ENCODE data around the gene RGN. TPM values are rescaled to one million over a fixed set of nuclear protein-coding genes. Genes with fewer than 3 reads are reported as not detected.
"Not testable (repeated sequence)": the region's sequence is repeated elsewhere in the genome, so short reads cannot be mapped to it uniquely, and the experiment has no call there.

RGN gene
- total RNA-seq, 1 experiment from 2014 or later, result not detected

DNA sequence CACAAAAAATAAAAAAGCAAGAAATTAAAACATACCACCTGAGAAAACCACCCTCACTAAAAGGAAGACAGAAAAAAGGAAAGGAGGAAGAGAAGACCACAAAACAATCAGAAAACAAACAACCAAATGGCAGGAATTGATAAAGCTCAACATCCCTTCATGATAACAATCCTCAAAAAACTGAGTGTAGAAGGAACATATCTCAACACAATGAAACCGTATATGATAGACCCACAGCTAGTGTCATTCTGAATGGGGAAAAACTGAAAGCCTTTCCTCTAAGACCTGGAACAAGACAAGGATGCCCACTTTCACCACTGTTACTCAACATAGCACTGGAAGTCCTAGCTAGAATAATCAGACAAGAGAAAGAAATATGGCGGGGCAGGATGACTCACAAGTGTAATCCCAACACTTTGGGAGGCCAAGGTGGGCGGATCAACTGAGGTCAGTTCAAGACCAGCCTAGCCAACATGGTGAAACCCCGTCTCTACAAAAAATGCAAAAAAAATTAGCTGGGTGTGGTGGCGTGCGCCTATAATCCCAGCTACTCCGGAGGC, 38.4 kb downstream of the RGN start:
- not testable (repeated sequence) for DNase-seq (ENCODE audit: low read depth)

DNA sequence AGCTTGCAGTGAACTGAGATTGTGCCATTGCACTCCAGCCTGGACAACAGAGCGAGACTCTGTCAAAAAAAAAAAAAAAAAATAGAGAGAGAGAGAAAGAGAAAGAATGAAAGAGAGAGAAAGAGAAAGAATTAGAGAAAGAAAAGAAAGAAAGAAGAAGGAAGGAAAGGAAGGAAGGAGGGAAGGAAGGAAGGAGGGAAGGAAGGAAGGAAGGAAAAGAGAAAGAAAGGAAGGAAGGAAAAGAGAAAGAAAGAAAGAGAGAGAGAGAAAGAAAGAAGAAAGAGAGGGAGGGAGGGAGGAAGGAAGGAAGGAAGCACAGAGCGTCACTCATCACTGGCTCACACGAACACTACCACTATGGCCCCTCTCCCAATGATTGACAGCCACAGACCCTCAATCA, 46.2 kb downstream of the RGN start:
- not testable (repeated sequence) for DNase-seq (ENCODE audit: low read depth)

DNA sequence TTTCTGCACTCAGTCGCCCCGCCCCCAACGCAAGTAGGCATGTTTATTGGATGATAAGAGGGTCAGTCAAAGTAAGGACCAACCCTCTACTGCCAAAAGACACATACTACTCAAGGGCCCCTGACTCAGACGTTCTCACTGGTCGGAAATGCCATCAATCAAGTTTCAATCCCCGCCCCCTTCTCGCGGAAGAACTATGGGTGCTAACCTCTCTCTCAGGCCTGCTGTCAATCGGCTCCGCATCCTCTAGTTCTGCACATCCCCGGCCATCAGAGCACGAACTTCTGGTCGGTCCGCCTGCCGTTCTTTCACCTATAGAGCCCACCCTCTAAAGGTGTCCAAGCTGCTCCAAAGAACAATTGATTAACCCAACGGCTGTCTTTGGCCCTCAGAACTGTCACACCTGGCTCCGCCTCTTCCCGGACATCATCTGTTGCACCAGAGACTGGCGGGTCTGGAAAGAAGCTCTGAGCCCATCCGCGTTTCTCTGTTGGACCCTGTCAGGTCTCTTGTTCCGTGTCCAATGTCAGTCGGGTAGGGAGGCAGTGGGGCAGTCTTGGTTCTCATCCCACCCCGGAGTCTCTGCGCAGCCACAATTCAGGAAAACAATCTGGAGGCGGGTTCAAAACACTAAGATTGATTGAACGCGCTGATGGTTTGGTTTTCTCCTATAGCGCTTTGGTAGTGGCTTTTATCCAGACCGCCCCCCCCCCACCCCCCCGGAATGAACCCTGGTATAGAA, 51.1 kb downstream of the RGN start:
- DNase-seq (ENCODE audit: low read depth), result peak; percentile 95

DNA sequence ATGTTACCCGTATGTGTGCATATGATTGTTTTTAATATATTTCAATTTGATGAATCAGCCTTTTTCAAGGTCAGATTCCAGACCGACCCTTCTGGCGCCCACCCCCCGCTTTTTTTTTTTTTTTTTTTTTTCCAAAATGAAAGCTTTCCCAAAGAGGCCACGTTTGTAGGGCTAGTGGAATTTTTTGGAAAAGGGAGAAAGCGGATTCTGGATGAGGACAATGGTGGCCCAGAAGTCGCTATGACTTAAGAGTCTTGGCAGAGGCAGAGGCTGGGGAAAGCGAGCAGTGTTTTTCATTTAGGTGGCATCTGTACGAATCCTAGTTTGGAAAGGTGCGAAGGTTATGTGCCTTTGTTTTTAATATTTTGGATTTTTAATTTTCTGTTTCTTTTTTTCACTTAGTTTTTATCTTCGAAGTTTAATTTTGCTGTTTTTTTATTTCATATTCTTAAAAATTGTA, 51.7 kb downstream of the RGN start:
- no peak for DNase-seq (ENCODE audit: low read depth)

DNA sequence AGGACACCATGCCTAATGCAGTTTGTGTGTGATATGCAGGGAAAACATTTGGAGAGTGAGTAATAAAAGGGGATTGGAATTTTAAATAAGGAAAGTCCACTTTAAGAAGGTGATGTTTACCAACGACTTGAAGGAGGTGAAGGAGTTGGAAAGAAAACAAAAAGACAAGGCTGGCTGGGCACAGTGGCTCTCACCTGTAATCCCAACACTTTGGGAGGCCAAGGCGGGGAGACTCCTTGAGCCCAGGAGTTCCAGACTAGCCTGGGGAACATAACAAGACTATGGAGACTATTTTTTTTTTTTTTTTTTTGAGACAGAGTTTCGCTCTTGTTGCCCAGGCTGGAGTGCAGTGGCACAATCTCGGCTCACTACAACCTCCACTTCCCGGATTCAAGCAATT, 55.2 kb downstream of the RGN start:
- no peak for DNase-seq (ENCODE audit: low read depth)

DNA sequence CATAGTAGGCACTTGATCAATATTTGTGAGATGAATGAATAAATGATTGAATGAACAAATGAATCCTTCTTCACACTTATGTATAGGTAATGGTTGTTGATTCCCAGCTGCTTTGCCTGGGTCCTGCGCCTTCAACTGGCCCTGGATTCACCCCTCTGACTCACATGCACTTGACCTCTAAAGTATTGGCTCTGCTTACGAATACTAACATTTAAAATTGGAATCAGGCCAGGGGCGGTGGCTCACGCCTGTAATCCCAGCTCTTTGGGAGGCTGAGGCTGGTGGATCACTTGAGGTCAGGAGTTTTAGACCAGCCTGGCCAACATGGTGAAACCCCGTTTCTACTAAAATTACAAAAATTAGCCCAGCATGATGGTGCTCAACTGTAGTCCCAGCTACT, 57.4 kb downstream of the RGN start:
- DNase-seq (ENCODE audit: low read depth), result peak; percentile 34

DNA sequence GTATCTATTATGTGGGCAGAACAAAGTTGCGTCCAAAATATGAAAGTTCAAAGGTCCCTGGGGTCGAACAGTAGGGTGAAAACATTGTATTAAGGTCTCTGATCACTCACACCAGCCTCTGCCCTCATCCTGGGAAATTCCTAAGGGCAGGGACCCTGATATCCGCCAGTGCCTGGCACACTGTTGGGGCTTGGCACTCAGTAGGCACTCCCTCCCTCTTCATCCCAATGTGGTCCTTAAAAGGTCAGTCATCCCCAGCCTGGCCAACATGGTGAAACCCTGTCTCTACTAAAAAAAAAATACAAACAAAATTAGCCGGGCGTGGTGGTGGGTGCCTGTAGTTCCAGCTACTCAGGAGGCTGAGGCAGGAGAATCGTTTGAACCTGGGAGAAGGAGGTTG, 59.9 kb downstream of the RGN start:
- no peak for DNase-seq (ENCODE audit: low read depth)

Other genes with a start within 250 kb of the RGN start
- gene RP2, start 241.4 kb upstream of the RGN start, total RNA-seq (2014; rRNA removed), result 16.2 and 20.6 TPM in 2 replicates
- 1.8 and 2.5 TPM in 2 replicates for gene JADE3, start 166.0 kb upstream of the RGN start, total RNA-seq (2014; rRNA removed)
- gene NDUFB11, start 66.3 kb downstream of the RGN start, total RNA-seq (2014; rRNA removed), result 40.7 and 49.2 TPM in 2 replicates
- 47.1 and 54.6 TPM in 2 replicates for gene RBM10, start 66.8 kb downstream of the RGN start, total RNA-seq (2014; rRNA removed)
- gene UBA1, start 115.4 kb downstream of the RGN start, total RNA-seq (2014; rRNA removed), result 239 and 241 TPM in 2 replicates
- 132 and 136 TPM in 2 replicates for gene CDK16, start 140.2 kb downstream of the RGN start, total RNA-seq (2014; rRNA removed)
- gene USP11, start 154.6 kb downstream of the RGN start, total RNA-seq (2014; rRNA removed), result 32.0 and 42.9 TPM in 2 replicates

Measured in LHCN-M2 (cell line).